Loucy (cell line): ENCODE measurements around the gene IL7R.

Experiments
- CTCF ChIP-seq: fragments of 200-600 bp; sonication (generic); conservative IDR thresholded peaks from 2 replicates; pipeline ENCODE4 v1.5.1; 2014; ENCODE audit warnings: mild to moderate bottlenecking, antibody characterized with exemption, low read length
- EZH2phosphoT487 ChIP-seq: fragments of 200-600 bp; IDR thresholded peaks from 2 replicates; pipeline ENCODE4 v1.6.1; 2018; ENCODE audit warnings: antibody characterized with exemption, mild to moderate bottlenecking, moderate library complexity, borderline replicate concordance

GRCh38 chr5:35884773-35885172 lies 28.1 kb downstream of the IL7R start:
- TF ChIP-seq CTCF (no peak), EZH2phosphoT487 (no peak)
